ENCODE measurements around the gene CCDC137. TPM values are rescaled to one million over a fixed set of nuclear protein-coding genes. Genes with fewer than 3 reads are reported as not detected.

The CCDC137 gene
- total and polyA plus RNA-seq, 2 donors (not counting 1 experiment from before 2014, with no cell fraction given): 6.9 to 9.8 TPM

DNA sequence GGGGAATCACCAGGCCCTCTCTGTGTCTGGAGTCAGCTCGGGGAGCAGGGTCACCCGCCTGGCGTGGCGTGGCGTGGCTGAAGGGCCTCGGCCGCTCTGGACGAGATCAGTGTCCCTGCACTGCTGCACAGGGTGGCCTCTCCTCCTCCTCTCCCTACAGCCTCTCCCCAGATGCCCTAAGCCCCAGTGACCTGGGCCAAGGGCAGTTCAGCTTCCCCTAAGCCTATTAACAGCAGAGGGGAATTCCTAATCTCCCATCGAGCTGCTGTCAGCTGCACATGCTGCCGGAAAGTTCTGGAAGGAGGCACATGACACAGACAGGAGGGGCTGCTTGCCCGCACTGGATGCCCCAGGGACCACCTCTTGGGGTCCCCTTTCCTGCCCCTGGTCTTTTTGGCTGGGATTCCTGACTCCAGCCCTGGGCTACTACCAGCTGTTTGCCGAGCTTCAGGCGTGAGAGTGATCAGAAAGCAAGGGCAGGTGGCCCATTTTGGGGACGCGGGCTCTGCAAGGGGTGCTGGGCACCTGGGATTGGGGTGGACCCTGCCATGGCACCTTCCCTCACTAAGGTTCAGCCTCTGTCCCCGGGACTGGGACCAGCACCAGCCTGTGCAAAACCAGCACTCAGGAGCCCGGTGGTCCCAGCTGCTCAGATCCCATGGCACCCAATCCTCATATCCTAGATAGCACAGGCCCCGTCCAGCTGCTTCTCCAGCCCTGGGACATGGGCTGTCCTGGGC lies 11.0 kb upstream of the CCDC137 start:
- Histone ChIP-seq H4K20me1 (ENCODE audit: control insufficient read depth, extremely low read depth, insufficient read depth, low read length) (no peaks in the 10 kb centered on the region), H3K4me1 (ENCODE audit: control insufficient read depth, extremely low read depth, insufficient read depth, low read length) (peaks cover 5% of the 10 kb centered on the region), H3K4me2 (ENCODE audit: extremely low read depth, insufficient read depth, low read length) (no peak overlapping the region), H3K9me3 (ENCODE audit: control insufficient read depth, insufficient read depth, low read depth, low read length) (no peaks in the 10 kb centered on the region), H3K79me2 (ENCODE audit: control insufficient read depth, insufficient read depth, low read length) (no peaks in the 10 kb centered on the region), H3K36me3 (ENCODE audit: control insufficient read depth, insufficient read depth, low read length) (no peaks in the 10 kb centered on the region), H2AFZ (ENCODE audit: low read length) (no peak overlapping the region), H3K4me3 (replicated peaks in 1 of 4; ENCODE audit: control extremely low read depth in 1 of 4, insufficient read depth in 1 of 4, low read depth in 3 of 4, low read length in 4 of 4) (no peak overlapping the region), H3K27me3 (ENCODE audit: control insufficient read depth, insufficient read depth, low read length) (no peaks in the 10 kb centered on the region), H3K9ac (ENCODE audit: insufficient read depth, low read length) (no peak overlapping the region), H3K27ac (ENCODE audit: insufficient read depth, low read length) (no peak overlapping the region)
- TF ChIP-seq, protein P1, sequence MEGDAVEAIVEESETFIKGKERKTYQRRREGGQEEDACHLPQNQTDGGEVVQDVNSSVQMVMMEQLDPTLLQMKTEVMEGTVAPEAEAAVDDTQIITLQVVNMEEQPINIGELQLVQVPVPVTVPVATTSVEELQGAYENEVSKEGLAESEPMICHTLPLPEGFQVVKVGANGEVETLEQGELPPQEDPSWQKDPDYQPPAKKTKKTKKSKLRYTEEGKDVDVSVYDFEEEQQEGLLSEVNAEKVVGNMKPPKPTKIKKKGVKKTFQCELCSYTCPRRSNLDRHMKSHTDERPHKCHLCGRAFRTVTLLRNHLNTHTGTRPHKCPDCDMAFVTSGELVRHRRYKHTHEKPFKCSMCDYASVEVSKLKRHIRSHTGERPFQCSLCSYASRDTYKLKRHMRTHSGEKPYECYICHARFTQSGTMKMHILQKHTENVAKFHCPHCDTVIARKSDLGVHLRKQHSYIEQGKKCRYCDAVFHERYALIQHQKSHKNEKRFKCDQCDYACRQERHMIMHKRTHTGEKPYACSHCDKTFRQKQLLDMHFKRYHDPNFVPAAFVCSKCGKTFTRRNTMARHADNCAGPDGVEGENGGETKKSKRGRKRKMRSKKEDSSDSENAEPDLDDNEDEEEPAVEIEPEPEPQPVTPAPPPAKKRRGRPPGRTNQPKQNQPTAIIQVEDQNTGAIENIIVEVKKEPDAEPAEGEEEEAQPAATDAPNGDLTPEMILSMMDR (conservative IDR thresholded peaks at IDR 0.05 in 1 of 2, IDR thresholded peaks at IDR 0.05 in 1 of 2; ENCODE audit: low read depth in 1 of 2, low read length in 2 of 2): no peak
- TF ChIP-seq EZH2 (IDR thresholded peaks at IDR 0.05; ENCODE audit: low read length, missing control alignments): no peak
- no peak for DNase-seq (ENCODE audit: low read depth in 2 of 2)

DNA sequence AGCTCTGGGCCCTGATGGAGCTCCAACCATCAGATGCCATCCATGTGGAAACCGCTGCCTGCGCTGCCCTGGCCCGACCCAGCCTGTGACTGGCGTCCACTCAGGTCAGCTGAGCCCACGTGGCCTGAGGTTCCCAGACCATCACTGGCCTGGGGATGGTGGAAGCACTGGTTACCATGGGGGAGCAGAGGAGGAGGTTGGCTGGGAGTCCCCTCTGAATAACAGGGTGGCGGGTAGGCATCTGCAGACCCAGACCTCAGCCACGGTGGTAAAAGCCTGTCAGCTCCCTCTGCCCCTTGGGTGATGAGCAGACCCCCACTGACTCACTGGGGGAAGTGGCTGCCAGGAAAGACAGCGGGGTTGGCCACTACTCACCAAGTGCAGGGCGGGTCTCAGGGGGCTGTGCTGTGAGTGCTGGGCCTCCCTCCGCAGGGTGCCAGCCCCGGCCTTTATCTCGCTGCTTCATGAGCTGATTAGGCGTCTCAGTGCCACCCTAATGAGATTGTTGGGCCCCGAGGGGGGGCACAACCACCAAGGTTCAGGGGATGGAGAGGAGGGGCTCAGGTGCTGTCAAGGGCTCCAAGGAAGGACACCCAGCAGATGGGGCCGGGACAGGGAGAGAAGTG lies 10.3 kb upstream of the CCDC137 start, which contains the start of gene PDE6G:
Gene PDE6G (minus strand): TSS at position 425 of the 626 bp plus-strand sequence. CDS start 3,237 bp downstream, outside the sequence.
- Histone ChIP-seq H2AFZ (ENCODE audit: low read length) (no peak within 1 kb of the TSS), H3K4me1 (ENCODE audit: control insufficient read depth, extremely low read depth, insufficient read depth, low read length) (peaks cover 5% of the 10 kb centered on the region), H4K20me1 (ENCODE audit: control insufficient read depth, extremely low read depth, insufficient read depth, low read length) (no peaks in the 10 kb centered on the region), H3K79me2 (ENCODE audit: control insufficient read depth, insufficient read depth, low read length) (no peaks in the 10 kb centered on the region), H3K36me3 (ENCODE audit: control insufficient read depth, insufficient read depth, low read length) (no peaks in the 10 kb centered on the region), H3K27ac (ENCODE audit: insufficient read depth, low read length) (no peak within 1 kb of the TSS), H3K4me2 (ENCODE audit: extremely low read depth, insufficient read depth, low read length) (no peak within 1 kb of the TSS), H3K4me3 (replicated peaks in 1 of 4; ENCODE audit: control extremely low read depth in 1 of 4, insufficient read depth in 1 of 4, low read depth in 3 of 4, low read length in 4 of 4) (no peak within 1 kb of the TSS), H3K9me3 (ENCODE audit: control insufficient read depth, insufficient read depth, low read depth, low read length) (no peaks in the 10 kb centered on the region), H3K27me3 (ENCODE audit: control insufficient read depth, insufficient read depth, low read length) (no peaks in the 10 kb centered on the region), H3K9ac (ENCODE audit: insufficient read depth, low read length) (no peak within 1 kb of the TSS)
- DNase-seq (ENCODE audit: low read depth in 2 of 2): no peak
- no peak for TF ChIP-seq EZH2 (IDR thresholded peaks at IDR 0.05; ENCODE audit: low read length, missing control alignments)
- TF ChIP-seq, protein P1 (conservative IDR thresholded peaks at IDR 0.05 in 1 of 2, IDR thresholded peaks at IDR 0.05 in 1 of 2; ENCODE audit: low read depth in 1 of 2, low read length in 2 of 2): no peak

DNA sequence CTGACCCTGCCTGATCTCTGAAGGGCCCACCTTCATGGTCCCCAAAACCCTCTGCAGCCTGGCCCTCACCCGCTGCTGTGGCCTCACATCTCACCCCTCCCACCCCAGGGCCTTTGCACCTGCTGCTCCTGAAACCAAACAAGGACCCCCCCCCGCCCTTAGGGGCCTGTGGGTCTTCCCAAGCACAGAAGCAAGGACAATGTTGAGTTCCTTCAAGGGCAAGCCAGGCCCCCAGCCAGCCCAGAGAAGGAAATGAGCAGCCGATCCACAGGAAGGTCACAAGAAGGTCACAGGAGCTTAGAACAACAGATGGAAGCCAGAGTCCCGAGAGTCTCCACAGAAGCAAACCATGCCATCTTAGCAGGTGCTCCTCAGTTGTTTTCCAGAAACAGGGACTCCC lies 9.7 kb upstream of the CCDC137 start:
- Histone ChIP-seq H3K79me2 (ENCODE audit: control insufficient read depth, insufficient read depth, low read length) (no peaks in the 10 kb centered on the region), H3K4me3 (replicated peaks in 1 of 4; ENCODE audit: control extremely low read depth in 1 of 4, insufficient read depth in 1 of 4, low read depth in 3 of 4, low read length in 4 of 4) (no peak overlapping the region), H3K9ac (ENCODE audit: insufficient read depth, low read length) (no peak overlapping the region), H4K20me1 (ENCODE audit: control insufficient read depth, extremely low read depth, insufficient read depth, low read length) (no peaks in the 10 kb centered on the region), H3K27me3 (ENCODE audit: control insufficient read depth, insufficient read depth, low read length) (no peaks in the 10 kb centered on the region), H3K4me2 (ENCODE audit: extremely low read depth, insufficient read depth, low read length) (no peak overlapping the region), H3K36me3 (ENCODE audit: control insufficient read depth, insufficient read depth, low read length) (no peaks in the 10 kb centered on the region), H3K4me1 (ENCODE audit: control insufficient read depth, extremely low read depth, insufficient read depth, low read length) (peaks cover 1% of the 10 kb centered on the region), H3K27ac (ENCODE audit: insufficient read depth, low read length) (no peak overlapping the region), H3K9me3 (ENCODE audit: control insufficient read depth, insufficient read depth, low read depth, low read length) (no peaks in the 10 kb centered on the region), H2AFZ (ENCODE audit: low read length) (no peak overlapping the region)
- no peak for DNase-seq (ENCODE audit: low read depth in 2 of 2)
- no peak for TF ChIP-seq EZH2 (IDR thresholded peaks at IDR 0.05; ENCODE audit: low read length, missing control alignments)
- TF ChIP-seq, protein P1 (conservative IDR thresholded peaks at IDR 0.05 in 1 of 2, IDR thresholded peaks at IDR 0.05 in 1 of 2; ENCODE audit: low read depth in 1 of 2, low read length in 2 of 2): no peak
